Stomach (tissue), 9 donors: ENCODE measurements around the gene MAN1B1. TPM values are rescaled to one million over a fixed set of nuclear protein-coding genes. Genes with fewer than 3 reads are reported as not detected.
"Not testable (repeated sequence)": the region's sequence is repeated elsewhere in the genome, so short reads cannot be mapped to it uniquely, and the experiment has no call there.

Experiments
- DNase-seq, 2 donors: peaks; one replicate each; pipeline versions ENCODE4 v3.0.0 to v3.0.0-alpha.2; 2013 to 2019
- H3K27ac ChIP-seq, 5 donors: fragments of 200-600 bp in 4 of 5; sonication (generic) in 4 of 5; one replicate each; pipeline ENCODE4 v1.5.1; 2013 to 2019; ENCODE audit warnings: mild to moderate bottlenecking in 1 of 5, moderate library complexity in 1 of 5
- H3K27me3 ChIP-seq, 3 donors: fragments of 200-600 bp; sonication (generic); one replicate each; pipeline ENCODE4 v1.5.1; 2017 to 2019; ENCODE audit warnings: mixed run types in 1 of 3
- H3K36me3 ChIP-seq, 4 donors: fragments of 200-600 bp; sonication (generic); 1 replicate in 3 of 4; 2 replicates in 1 of 4; pipeline ENCODE4 v1.5.1; 2016 to 2019
- H3K4me1 ChIP-seq, 4 donors: fragments of 200-600 bp; sonication (generic); one replicate each; pipeline ENCODE4 v1.5.1; 2016 to 2019
- H3K4me3 ChIP-seq, 4 donors: fragments of 200-600 bp; sonication (generic) in 3 of 4; one replicate each; pipeline ENCODE4 v1.5.1; 2016 to 2019; ENCODE audit warnings: mild to moderate bottlenecking in 1 of 4
- H3K9me3 ChIP-seq, 4 donors: fragments of 200-600 bp; sonication (generic); one replicate each; pipeline ENCODE4 v1.5.1; 2016 to 2019
- CTCF ChIP-seq, 7 experiments: fragments of 450-650 bp in 4 of 7; fragments of 200-600 bp in 3 of 7; sonication (generic) in 3 of 7; IDR thresholded peaks; one replicate each; pipeline ENCODE4 v1.5.1; 2016 to 2019; ENCODE audit warnings: antibody characterized with exemption in 7 of 7, control low read depth in 2 of 7, mild to moderate bottlenecking in 1 of 7
- EP300 ChIP-seq: sonication (generic); formaldehyde crosslinking; IDR thresholded peaks from one replicate; pipeline ENCODE4 v1.6.1; 2017; ENCODE audit warnings: antibody characterized with exemption
- POLR2A ChIP-seq, 4 donors: fragments of 450-650 bp; IDR thresholded peaks; one replicate each; pipeline ENCODE4 v1.6.1; 2016; ENCODE audit warnings: antibody characterized with exemption in 4 of 4, control low read depth in 2 of 4, mild to moderate bottlenecking in 1 of 4, moderate library complexity in 1 of 4
- POLR2AphosphoS5 ChIP-seq, 3 donors: sonication (generic); formaldehyde crosslinking; IDR thresholded peaks; one replicate each; pipeline ENCODE4 v1.6.1; 2016; ENCODE audit warnings: antibody characterized with exemption in 3 of 3
- WGBS, 5 donors: extraction: QIAGEN DNeasy Blood & Tissue Kit in 3 of 5; methylation state at CpG; one replicate each; pipeline versions ENCODE4 v1.1.5 to v1.1.7; 2013 to 2018; 5-methylcytosine and 5-hydroxymethylcytosine counted together
- intact Hi-C: fragments of 100-400 bp; cut with DNase I; formaldehyde crosslinking; loops from one replicate; pipeline ENCODE4 v1.15.1; 2023; ENCODE audit warnings: low total_unique reads
- polyA plus RNA-seq, 3 donors: library from polyadenylated mRNA; stranded (reverse); fragments of 200-250 nt; gene quantifications; one replicate each; pipeline ENCODE4 v1.2.3, GENCODE V29; 2013
- total RNA-seq, 5 donors: library from RNA; depleted of rRNA; stranded (reverse); fragments of >200 nt; gene quantifications; one replicate each; pipeline versions ENCODE4 v1.1.0 to v1.2.3, GENCODE V29; 2014 to 2016
- donor health status: healthy with polysubstance abuse.
- donor health status: Bipolar disorder and iron deficiency.
- donor health status: healthy.

Gene MAN1B1
- total and polyA plus RNA-seq, 8 donors: 4.7 to 167 (median 39.8) TPM

DNA sequence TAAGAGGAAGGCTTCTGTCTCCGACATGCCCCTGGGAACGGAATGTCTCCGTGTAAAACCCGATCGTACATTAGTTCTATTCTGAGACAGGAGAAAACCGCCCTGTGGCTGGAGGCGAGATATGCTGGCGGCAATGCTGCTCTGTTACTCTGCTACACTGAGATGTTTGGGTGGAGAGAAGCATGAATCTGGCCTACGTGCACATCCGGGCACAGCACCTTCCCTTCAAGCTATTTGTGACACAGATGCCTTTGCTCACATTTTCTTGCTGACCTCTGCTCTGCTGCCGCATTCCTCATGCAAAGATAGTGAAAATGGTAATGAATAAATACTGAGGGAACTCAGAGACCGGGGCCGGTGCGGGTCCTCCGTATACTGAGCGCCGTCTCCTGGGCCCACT lies 29.9 kb downstream of the MAN1B1 start:
- Histone ChIP-seq H3K36me3 (peaks cover 3 to 16% (median 15%) of the 10 kb centered on the region in 4 donors), H3K27me3 (peaks cover 0 to 28% (median 0%) of the 10 kb centered on the region in 3 donors), H3K4me1 (peaks cover 8 to 28% (median 24%) of the 10 kb centered on the region in 4 donors), H3K9me3 (no peaks in the 10 kb centered on the region), H3K27ac (no peak overlapping the region), H3K4me3 (no peak overlapping the region)
- intact Hi-C loops: loop anchor here (5.0 to 10.0 kb wide), 2 partner anchors 68 to 111 kb away; partner anchors contain the start of genes ANAPC2, CYSRT1, RNF224 and SSNA1
- TF ChIP-seq EP300 (no peak), CTCF (IDR thresholded peaks at IDR 0.05) (no peak), POLR2AphosphoS5 (IDR thresholded peaks at IDR 0.05) (no peak), POLR2A (IDR thresholded peaks at IDR 0.05) (no peak)
- 28 to 51% (median 40%) methylated on average over 17 of the region's 17 CpGs for WGBS, 5 donors
- peak in 1 of 2 donors; percentile 43 for DNase-seq

GRCh38 chr9:137117269-137117731 lies 30.5 kb downstream of the MAN1B1 start:
- H3K27ac ChIP-seq: no peak overlapping the region
- intact Hi-C loops: loop anchor here (5.0 to 10.0 kb wide), 2 partner anchors 68 to 110 kb away; partner anchors contain the start of genes ANAPC2, CYSRT1, RNF224 and SSNA1
- no peaks in the 10 kb centered on the region for H3K9me3 ChIP-seq
- 69 to 79% (median 73%) methylated on average over 11 to 15 of the region's 15 CpGs for WGBS, 5 donors
- no peak overlapping the region for H3K4me3 ChIP-seq
- TF ChIP-seq EP300: no peak
- no peak for TF ChIP-seq CTCF (IDR thresholded peaks at IDR 0.05)
- TF ChIP-seq POLR2AphosphoS5 (IDR thresholded peaks at IDR 0.05): no peak
- TF ChIP-seq POLR2A (IDR thresholded peaks at IDR 0.05): no peak
- no peak for DNase-seq
- peaks cover 3 to 11% (median 10%) of the 10 kb centered on the region in 4 donors for H3K36me3 ChIP-seq
- H3K27me3 ChIP-seq: peaks cover 0 to 28% (median 0%) of the 10 kb centered on the region in 3 donors
- H3K4me1 ChIP-seq: peaks cover 8 to 32% (median 28%) of the 10 kb centered on the region in 4 donors

- not testable (repeated sequence) for H3K36me3 ChIP-seq, DNase-seq, H3K27ac ChIP-seq, H3K4me3 ChIP-seq, H3K9me3 ChIP-seq
- intact Hi-C loops: loop anchor here (5.0 to 10.0 kb wide), 2 partner anchors 67 to 109 kb away; partner anchors contain the start of genes ANAPC2, CYSRT1, RNF224 and SSNA1
- WGBS, 5 donors: 79 to 82% (median 80%) methylated on average over 12 of the region's 12 CpGs
- Histone ChIP-seq H3K27me3 (peaks cover 0 to 28% (median 0%) of the 10 kb centered on the region in 3 donors), H3K4me1 (peaks cover 8 to 30% (median 26%) of the 10 kb centered on the region in 4 donors)
These were observed 31.4 kb downstream of the MAN1B1 start for GRCh38 chr9:137118092-137118603.

- H3K4me1 ChIP-seq: peaks cover 11 to 21% (median 16%) of the 10 kb centered on the region in 4 donors
- H3K36me3 ChIP-seq, H3K4me3 ChIP-seq, H3K27me3 ChIP-seq, intact Hi-C loops, DNase-seq, H3K27ac ChIP-seq, H3K9me3 ChIP-seq: not testable (repeated sequence)
- 59 to 69% (median 62%) methylated on average over 17 to 25 of the region's 25 CpGs for WGBS, 5 donors
These were observed 35.4 kb downstream of the MAN1B1 start for GRCh38 chr9:137121927-137122795.

GRCh38 chr9:137122796-137123467 lies 36.1 kb downstream of the MAN1B1 start:
- DNase-seq, H3K9me3 ChIP-seq, H3K36me3 ChIP-seq, H3K4me3 ChIP-seq, intact Hi-C loops, H3K27ac ChIP-seq, H3K27me3 ChIP-seq: not testable (repeated sequence)
- peaks cover 14 to 29% (median 24%) of the 10 kb centered on the region in 4 donors for H3K4me1 ChIP-seq
- 84 to 92% (median 90%) methylated on average over 15 to 16 of the region's 16 CpGs for WGBS, 5 donors
